Smooth muscle cell (in vitro differentiated cells): ENCODE results near the gene SLC5A8. TPM values are rescaled to one million over a fixed set of nuclear protein-coding genes. Genes with fewer than 3 reads are reported as not detected.

ENCODE experiments used
- DNase-seq: peaks from one replicate; lab custom pipeline; 2025; ENCODE audit not compliant: unreplicated experiment; lab: John Stamatoyannopoulos, UW
- H2AFZ ChIP-seq: fragments of 200-600 bp; sonication (generic); 2 replicates; pipeline ENCODE4 v1.6.0; 2016; ENCODE audit warnings: antibody characterized with exemption, low read depth, mild to moderate bottlenecking
- H3F3A ChIP-seq: fragments of 200-600 bp; sonication (generic); 2 replicates; pipeline ENCODE4 v1.6.0; 2017; ENCODE audit warnings: antibody characterized with exemption, low read depth
- H3K27ac ChIP-seq: fragments of 200-600 bp; sonication (generic); 2 replicates; pipeline ENCODE4 v1.5.1; 2016; ENCODE audit warnings: low read depth, mild to moderate bottlenecking
- H3K27me3 ChIP-seq: fragments of 200-600 bp; sonication (generic); 2 replicates; pipeline ENCODE4 v1.6.1; 2016; ENCODE audit warnings: low read depth, mild to moderate bottlenecking
- H3K36me3 ChIP-seq: fragments of 200-600 bp; sonication (generic); 2 replicates; pipeline ENCODE4 v1.5.1; 2016; ENCODE audit warnings: low read depth
- H3K4me1 ChIP-seq: fragments of 200-600 bp; sonication (generic); 2 replicates; pipeline ENCODE4 v1.5.1; 2016; ENCODE audit warnings: low read depth
- H3K4me2 ChIP-seq: fragments of 200-600 bp; sonication (generic); 2 replicates; pipeline ENCODE4 v1.6.0; 2016; ENCODE audit warnings: mild to moderate bottlenecking
- H3K4me3 ChIP-seq: fragments of 200-600 bp; sonication (generic); 2 replicates; pipeline ENCODE4 v1.5.1; 2016; ENCODE audit warnings: mild to moderate bottlenecking
- H3K79me2 ChIP-seq: fragments of 200-600 bp; sonication (generic); 2 replicates; pipeline ENCODE4 v1.6.0; 2016; ENCODE audit warnings: low read depth, mild to moderate bottlenecking
- H3K9ac ChIP-seq: fragments of 200-600 bp; sonication (generic); 2 replicates; pipeline ENCODE4 v1.6.0; 2016; ENCODE audit warnings: low read depth
- H3K9me3 ChIP-seq: fragments of 200-600 bp; sonication (generic); replicated peaks from 2 replicates; pipeline ENCODE4 v1.5.1; 2016; ENCODE audit warnings: low read depth
- H4K20me1 ChIP-seq: fragments of 200-600 bp; sonication (generic); 2 replicates; pipeline ENCODE4 v1.6.0; 2016; ENCODE audit warnings: low read depth
- WGBS: methylation state at CpG from one replicate; pipeline ENCODE4 v1.1.7; 2016; ENCODE audit warnings: low lambda C conversion rate; 5-methylcytosine and 5-hydroxymethylcytosine counted together
- polyA plus RNA-seq: library from polyadenylated mRNA; unstranded; fragments of >200 nt; fragmentation: Nextera tagmentation; extraction: Ambion mirVana; gene quantifications from 2 replicates; pipeline ENCODE4 v1.2.1, GENCODE V29; 2016
- total RNA-seq: library from RNA; depleted of rRNA; stranded (reverse); fragments of >200 nt; gene quantifications from 2 replicates; pipeline ENCODE4 v1.2.3, GENCODE V29; 2014
- TF ChIP-seq, protein P1 (sequence below): fragments of 200-600 bp; sonication (generic); IDR thresholded peaks from 2 replicates; pipeline ENCODE4 v1.5.1; 2017; ENCODE audit warnings: borderline replicate concordance, mild to moderate bottlenecking, antibody characterized with exemption; ENCODE audit not compliant: insufficient read depth, poor library complexity, severe bottlenecking

Gene SLC5A8
- total and polyA plus RNA-seq, 2 experiments from 2014 or later: not detected

DNA sequence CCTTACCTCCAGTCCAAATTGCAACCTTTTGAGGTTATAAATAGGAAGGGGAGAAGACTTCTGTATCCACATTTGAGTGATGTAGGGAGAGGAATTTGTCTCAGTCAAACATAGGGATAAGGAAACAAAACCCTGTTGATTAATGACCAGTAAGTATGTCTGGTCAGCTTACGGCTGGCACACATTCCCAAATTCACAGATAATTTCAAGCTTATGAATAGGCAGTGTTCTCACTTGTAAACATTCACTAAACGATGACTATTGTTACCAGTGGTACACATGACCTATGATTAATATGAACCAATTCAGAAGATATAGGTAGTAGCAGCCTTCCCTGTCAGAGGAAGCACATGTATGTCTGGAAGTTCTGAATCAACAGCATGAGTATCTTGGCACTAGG lies 33.0 kb upstream of the SLC5A8 start:
- DNase-seq: no peak
- Histone ChIP-seq H3K4me3 (no peak overlapping the region), H3K36me3 (no peaks in the 10 kb centered on the region), H2AFZ (no peak overlapping the region), H4K20me1 (no peaks in the 10 kb centered on the region), H3K9ac (no peak overlapping the region), H3K79me2 (no peaks in the 10 kb centered on the region), H3F3A (no peaks in the 10 kb centered on the region), H3K4me1 (no peaks in the 10 kb centered on the region), H3K27me3 (no peaks in the 10 kb centered on the region), H3K27ac (no peak overlapping the region), H3K9me3 (no peaks in the 10 kb centered on the region), H3K4me2 (no peak overlapping the region)
- TF ChIP-seq, protein P1, sequence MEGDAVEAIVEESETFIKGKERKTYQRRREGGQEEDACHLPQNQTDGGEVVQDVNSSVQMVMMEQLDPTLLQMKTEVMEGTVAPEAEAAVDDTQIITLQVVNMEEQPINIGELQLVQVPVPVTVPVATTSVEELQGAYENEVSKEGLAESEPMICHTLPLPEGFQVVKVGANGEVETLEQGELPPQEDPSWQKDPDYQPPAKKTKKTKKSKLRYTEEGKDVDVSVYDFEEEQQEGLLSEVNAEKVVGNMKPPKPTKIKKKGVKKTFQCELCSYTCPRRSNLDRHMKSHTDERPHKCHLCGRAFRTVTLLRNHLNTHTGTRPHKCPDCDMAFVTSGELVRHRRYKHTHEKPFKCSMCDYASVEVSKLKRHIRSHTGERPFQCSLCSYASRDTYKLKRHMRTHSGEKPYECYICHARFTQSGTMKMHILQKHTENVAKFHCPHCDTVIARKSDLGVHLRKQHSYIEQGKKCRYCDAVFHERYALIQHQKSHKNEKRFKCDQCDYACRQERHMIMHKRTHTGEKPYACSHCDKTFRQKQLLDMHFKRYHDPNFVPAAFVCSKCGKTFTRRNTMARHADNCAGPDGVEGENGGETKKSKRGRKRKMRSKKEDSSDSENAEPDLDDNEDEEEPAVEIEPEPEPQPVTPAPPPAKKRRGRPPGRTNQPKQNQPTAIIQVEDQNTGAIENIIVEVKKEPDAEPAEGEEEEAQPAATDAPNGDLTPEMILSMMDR: no peak
- 69% methylated on average over 2 of the region's 2 CpGs for WGBS

DNA sequence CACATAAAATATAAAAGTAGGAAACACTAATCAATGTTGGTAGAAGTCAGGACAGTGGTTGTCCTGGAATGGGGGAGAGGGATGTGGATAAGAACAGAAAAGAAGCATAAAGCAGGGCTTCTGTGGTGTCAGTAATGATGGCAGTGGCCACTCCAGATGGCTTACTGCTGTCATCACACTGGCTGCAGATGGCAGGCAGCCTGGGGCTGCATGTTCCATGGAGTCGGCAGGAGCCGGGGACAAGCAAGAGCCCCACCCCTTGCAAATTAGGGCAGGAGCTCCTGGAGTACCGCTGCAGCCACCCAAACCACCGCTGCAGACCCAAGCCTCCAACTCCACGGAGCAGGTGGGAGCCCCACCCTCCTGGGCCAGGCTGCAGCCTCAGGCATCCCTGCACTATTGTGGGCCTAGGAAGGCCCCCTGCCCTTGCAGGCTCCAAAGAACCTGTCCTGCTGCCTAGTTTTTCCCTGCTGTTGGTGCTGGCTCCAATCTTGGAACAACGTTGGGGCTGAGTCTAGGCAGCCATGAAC lies 28.8 kb upstream of the SLC5A8 start:
- H3K4me1 ChIP-seq: no peaks in the 10 kb centered on the region
- TF ChIP-seq, protein P1: no peak
- H3K27ac ChIP-seq: no peak overlapping the region
- H3K4me3 ChIP-seq: no peak overlapping the region
- no peaks in the 10 kb centered on the region for H3K36me3 ChIP-seq
- no peaks in the 10 kb centered on the region for H3K9me3 ChIP-seq
- H2AFZ ChIP-seq: no peak overlapping the region
- H3F3A ChIP-seq: no peaks in the 10 kb centered on the region
- 64% methylated on average over 6 of the region's 6 CpGs for WGBS
- no peaks in the 10 kb centered on the region for H3K79me2 ChIP-seq
- no peak overlapping the region for H3K9ac ChIP-seq
- no peak overlapping the region for H3K4me2 ChIP-seq
- no peaks in the 10 kb centered on the region for H4K20me1 ChIP-seq
- no peak for DNase-seq
- H3K27me3 ChIP-seq: peaks cover 5% of the 10 kb centered on the region

GRCh38 chr12:101238306-101238705 lies 28.3 kb upstream of the SLC5A8 start:
- TF ChIP-seq, protein P1: no peak
- Histone ChIP-seq H3K27ac (no peak overlapping the region), H3K4me3 (no peak overlapping the region), H3F3A (no peaks in the 10 kb centered on the region), H4K20me1 (no peaks in the 10 kb centered on the region), H3K9ac (no peak overlapping the region), H3K79me2 (no peaks in the 10 kb centered on the region), H3K4me2 (no peak overlapping the region), H3K27me3 (peaks cover 5% of the 10 kb centered on the region), H3K9me3 (no peaks in the 10 kb centered on the region), H2AFZ (no peak overlapping the region), H3K4me1 (no peaks in the 10 kb centered on the region), H3K36me3 (no peaks in the 10 kb centered on the region)
- no peak for DNase-seq
- WGBS: 89% methylated on average over 4 of the region's 4 CpGs

- no peaks in the 10 kb centered on the region for H3K36me3 ChIP-seq
- H3K4me1 ChIP-seq: no peaks in the 10 kb centered on the region
- no peak overlapping the region for H3K4me2 ChIP-seq
- H3K9ac ChIP-seq: no peak overlapping the region
- TF ChIP-seq, protein P1: no peak
- H3K79me2 ChIP-seq: no peaks in the 10 kb centered on the region
- no peak overlapping the region for H3K4me3 ChIP-seq
- H3K27ac ChIP-seq: no peak overlapping the region
- no peaks in the 10 kb centered on the region for H3F3A ChIP-seq
- no peaks in the 10 kb centered on the region for H3K9me3 ChIP-seq
- peaks cover 5% of the 10 kb centered on the region for H3K27me3 ChIP-seq
- no peak for DNase-seq
- no peaks in the 10 kb centered on the region for H4K20me1 ChIP-seq
- 82% methylated on average over 2 of the region's 2 CpGs for WGBS
- H2AFZ ChIP-seq: no peak overlapping the region
These were observed 25.6 kb upstream of the SLC5A8 start for GRCh38 chr12:101235686-101236085.
